Activated CD8-positive, alpha-beta memory T cell treated with anti-CD3 and anti-CD28 coated beads, Interleukin-2, amount 50 U/mL, for 4 hours (primary cell): ENCODE results near the gene DLAT.
"Not testable (repeated sequence)": the region's sequence is repeated elsewhere in the genome, so short reads cannot be mapped to it uniquely, and the experiment has no call there.

Experiments used
- DNase-seq: peaks from one replicate; pipeline ENCODE4 v3.0.0-alpha.2; 2020

The DLAT gene

GRCh38 chr11:112050721-112051120, 25.5 kb downstream of the DLAT start:
- no peak for DNase-seq

- DNase-seq: no peak
These were observed 26.6 kb downstream of the DLAT start for GRCh38 chr11:112051768-112052167.

DNA sequence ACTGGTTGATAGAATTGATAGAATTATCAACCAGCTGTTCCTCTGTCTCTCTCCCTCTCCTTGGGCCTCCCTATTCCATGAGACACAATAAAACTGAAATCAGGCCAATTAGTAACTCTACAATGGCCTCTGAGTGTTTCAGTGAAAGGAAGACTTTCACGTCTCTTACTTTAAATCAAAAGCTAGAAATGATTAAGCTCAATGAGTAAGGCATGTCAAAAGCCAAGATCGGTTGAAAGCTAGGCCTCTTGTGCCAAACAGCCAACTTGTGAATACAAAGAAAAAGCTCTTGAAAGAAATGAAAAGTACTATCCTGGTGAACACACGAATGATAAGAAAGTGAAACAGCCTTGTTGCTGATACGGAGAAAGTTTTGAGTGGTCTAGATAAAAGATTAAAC, 32.0 kb downstream of the DLAT start:
- DNase-seq: no peak

DNA sequence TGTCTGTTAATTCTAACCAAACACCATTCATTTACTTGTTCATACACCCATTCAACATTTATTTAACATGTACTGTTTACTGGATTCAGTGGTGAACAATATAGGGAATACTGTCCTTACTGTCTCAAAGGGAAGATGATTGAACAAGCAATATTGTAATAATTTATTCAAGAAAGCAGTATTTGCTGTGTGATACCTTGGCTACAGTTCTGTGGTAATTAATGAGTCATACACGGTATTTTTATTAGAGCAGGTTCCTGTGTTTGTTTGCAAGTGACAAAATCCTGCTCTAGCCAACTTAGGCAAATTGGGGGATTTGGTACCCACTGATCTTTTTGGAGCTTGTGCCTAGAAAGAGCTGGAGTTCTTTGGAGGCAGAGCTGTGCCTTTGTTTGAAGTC, 32.9 kb downstream of the DLAT start:
- DNase-seq: no peak

DNA sequence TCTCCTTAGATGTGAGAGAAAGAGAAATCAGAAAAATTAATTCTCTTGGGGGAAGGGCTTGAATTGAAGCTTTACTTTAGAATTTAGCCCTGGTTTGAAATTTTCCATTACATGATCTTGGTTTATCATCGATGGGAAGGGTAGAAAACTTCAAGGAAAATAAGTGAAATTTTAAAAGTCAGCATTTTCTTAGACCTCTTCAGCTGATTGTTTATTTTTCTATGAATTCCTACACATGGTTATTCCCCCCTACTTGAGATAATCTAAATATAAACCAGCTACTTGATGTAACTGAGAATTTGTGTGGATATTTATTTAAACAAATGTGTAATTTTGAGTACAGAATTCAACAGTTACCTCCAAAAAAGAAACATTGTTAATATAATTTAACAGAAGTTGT, 37.7 kb downstream of the DLAT start:
- DNase-seq: no peak

GRCh38 chr11:112073941-112074811, 49.0 kb downstream of the DLAT start, which contains the start of the genes NKAPD1 and PIH1D2:
TSS of gene NKAPD1 (plus strand) at chr11:112074299. CDS start at chr11:112075575, 1,276 bp downstream.
TSS of gene PIH1D2 (minus strand) at chr11:112074017. CDS start at chr11:112073174, 843 bp downstream.
- peak; percentile 77 for DNase-seq

DNA sequence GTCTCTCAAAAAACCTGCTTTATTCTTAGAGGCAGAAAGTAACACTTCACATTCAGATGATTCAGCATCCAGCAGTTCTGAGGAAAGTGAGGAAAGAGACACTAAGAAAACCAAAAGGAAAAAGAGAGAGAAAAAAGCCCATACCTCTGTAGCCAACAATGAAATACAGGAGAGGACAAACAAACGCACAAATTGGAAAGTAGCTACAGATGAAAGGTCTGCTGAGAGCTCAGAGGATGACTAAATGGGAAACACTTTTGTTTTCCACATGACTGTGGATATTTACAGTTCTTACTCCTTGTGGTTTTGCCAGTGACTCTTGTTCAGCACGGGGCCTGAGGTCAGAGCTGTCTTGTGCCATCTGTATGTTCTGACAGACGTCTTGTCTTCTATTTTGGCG, 57.5 kb downstream of the DLAT start:
- DNase-seq: no peak

DNA sequence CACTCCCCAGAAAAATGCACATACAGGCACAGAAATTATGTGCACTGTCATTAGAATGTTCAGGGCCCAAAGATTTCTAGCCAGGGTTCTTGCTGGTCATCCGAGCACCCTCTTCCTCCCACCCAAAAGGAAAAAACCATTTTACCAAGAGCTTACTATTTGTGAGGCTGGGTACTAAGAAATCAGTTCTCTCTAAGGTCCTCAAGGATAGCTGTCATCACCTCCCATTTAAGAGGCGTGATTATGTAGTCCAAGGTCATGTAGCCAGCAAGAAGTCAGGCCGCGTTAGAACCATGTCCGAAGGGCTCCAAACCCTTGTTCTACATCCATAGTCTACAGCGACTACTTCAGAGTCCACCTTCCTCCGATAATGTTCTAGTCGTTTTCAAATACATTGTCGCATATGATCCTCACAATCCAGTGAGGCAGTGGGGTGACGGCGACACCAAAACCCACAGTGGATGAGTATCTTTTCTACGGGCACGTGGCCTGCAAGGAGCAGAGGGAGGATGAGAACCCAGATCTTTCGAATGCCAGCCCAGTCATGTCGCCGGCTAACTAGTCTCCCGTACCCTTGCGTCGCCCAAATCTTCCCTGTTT, 60.7 kb downstream of the DLAT start:
- DNase-seq: peak; percentile 35

DNA sequence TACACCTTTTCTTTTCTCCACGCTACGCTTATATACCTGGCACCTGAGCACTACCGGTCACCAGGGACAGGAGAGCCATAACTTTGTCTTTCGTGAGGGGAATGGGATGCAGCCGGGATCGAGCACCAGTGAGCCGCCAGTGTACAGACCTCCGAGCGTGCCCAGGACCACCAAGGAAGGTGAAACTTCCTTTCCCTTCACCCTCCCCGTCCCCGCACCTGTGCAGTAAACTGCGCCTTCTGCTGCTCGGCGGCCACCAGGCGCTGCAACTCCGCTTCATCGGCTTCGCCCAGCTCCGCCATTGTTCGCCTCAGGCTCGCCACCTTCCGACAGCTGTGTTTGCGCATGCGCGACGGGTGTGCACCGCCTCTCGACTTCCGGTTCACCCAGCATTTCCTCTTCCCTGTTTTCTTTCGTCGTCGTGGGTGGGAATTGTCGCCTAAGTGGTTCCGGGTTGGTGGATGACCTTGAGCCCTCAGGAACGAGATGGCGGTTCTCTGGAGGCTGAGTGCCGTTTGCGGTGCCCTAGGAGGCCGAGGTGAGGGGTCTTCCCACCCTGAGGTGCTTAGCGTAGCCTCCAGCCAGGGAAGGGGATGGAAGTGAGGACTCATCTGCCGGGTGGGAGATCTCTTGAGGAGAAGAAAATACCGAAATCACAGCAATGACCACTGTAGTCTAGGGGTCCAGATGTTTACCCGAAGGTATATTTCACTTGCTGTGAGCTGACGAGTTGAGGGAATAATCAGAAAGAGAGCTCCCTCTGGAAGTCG, 61.4 kb downstream of the DLAT start, which contains the start of the genes SDHD and TIMM8B:
Gene SDHD, plus strand, starts transcription at position 452 of the 770 bp plus-strand sequence. Its CDS starts 35 bp downstream, at position 487.
Gene TIMM8B, minus strand, starts transcription at position 335 of the 770 bp plus-strand sequence. Its CDS starts 33 bp downstream, at position 302.
- peak; percentile 94 for DNase-seq

DNA sequence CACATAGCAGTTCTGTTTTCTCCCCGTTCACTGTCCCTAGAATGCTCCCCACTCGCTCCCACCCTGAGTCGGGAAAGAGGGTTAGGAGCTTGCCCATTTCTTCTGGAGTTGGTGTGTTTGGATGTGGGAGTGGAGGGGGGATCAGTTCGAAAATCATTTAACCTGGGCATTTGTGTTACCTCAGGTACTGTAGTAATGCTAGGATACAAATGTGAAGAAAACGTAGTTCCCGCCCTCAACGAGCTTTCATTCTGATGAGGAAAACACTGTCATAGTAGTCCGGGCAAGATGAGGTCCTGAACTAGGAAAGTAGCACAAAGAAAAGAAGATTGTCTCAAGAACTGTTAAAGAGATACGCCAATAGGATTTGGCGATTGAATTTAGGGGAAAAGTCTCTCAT, 62.0 kb downstream of the DLAT start:
- DNase-seq: no peak

DNA sequence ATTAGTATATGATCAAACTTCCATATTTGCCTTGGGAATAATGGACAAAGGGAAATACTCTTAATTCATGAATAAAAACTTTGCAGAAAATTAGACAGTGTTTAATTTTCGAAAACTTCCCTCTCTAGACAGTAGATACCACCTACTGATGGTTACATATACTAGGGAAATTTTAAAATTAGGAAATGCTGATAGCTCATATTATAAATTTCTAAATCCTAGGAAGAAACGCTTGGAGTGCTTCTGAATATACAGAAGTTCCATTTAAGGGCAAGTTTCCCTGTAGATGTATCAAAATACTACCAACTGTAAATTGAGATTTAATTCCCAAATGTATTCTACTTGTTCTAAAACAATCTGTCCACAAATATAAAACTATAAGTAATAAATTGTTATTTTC, 70.1 kb downstream of the DLAT start:
- DNase-seq: not testable (repeated sequence)

- no peak for DNase-seq
These were observed 71.0 kb downstream of the DLAT start for GRCh38 chr11:112096194-112096593.

GRCh38 chr11:112097734-112098528, 72.7 kb downstream of the DLAT start:
- DNase-seq: no peak

GRCh38 chr11:112100462-112100861, 75.3 kb downstream of the DLAT start:
- no peak for DNase-seq

DNA sequence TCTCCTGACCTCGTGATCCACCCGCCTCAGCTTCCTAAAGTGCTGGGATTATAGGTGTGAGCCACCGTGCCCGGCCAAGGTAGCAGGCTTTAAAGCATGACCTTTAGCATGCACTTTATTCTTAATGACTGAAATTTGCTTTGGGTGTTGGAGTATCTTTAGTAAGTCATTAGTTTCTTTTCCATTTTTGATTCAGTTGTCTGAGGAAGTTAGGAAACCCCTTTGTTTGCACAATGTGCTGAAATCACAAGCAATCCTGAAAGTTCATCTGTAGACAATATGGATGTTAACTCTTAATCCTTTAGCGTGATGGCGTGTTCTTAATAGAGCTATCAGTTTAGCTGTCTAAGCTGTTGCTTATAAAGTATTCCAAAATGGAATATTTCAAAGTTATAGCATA, 78.2 kb downstream of the DLAT start:
- DNase-seq: no peak

DNA sequence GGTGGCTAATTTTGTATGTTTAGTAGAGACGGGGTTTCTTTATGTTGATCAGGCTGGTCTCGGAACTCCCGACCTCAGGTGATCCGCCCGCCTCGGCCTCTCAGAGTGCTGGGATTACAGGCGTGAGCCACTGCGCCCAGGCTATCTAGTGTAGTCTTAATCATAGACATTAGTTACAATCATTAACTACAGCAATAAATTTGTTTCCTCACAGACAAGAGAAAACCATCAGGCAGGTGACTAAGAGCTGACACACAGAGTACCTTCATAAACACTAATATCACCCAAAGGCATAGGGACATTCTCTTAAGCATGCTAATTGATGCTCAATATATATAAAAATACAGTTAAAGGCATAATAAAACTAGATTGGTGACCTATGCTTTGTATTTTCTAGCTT, 80.9 kb downstream of the DLAT start:
- DNase-seq: no peak
